HG03108 (cell line): ENCODE data around the gene GLIPR1.
"Not testable (repeated sequence)": the region's sequence is repeated elsewhere in the genome, so short reads cannot be mapped to it uniquely, and the experiment has no call there.

Source experiments
- ATAC-seq: cut with Tn5 transposase; IDR thresholded peaks from one replicate; pipeline ENCODE4 v1.9.1; 2021; ENCODE audit warnings: moderate library complexity; ENCODE audit not compliant: unreplicated experiment

Gene GLIPR1

GRCh38 chr12:75509621-75510020, 29.1 kb downstream of the GLIPR1 start:
- no peak for ATAC-seq

- ATAC-seq, result peak; percentile 97
Measured at GRCh38 chr12:75511116-75512048, 30.8 kb downstream of the GLIPR1 start, which contains the start of gene KRR1. Gene KRR1, minus strand, starts transcription at chr12:75511609. Its CDS starts 12 bp downstream, at chr12:75511597.

GRCh38 chr12:75521224-75521623, 40.7 kb downstream of the GLIPR1 start:
- not testable (repeated sequence) for ATAC-seq

GRCh38 chr12:75522124-75522523, 41.6 kb downstream of the GLIPR1 start:
- not testable (repeated sequence) for ATAC-seq

- ATAC-seq, result no peak
Measured at GRCh38 chr12:75525263-75525662, 44.7 kb downstream of the GLIPR1 start.

- ATAC-seq, result peak; percentile 94
Measured at GRCh38 chr12:75526655-75527511, 46.3 kb downstream of the GLIPR1 start.

GRCh38 chr12:75528272-75528671, 47.7 kb downstream of the GLIPR1 start:
- no peak for ATAC-seq

- ATAC-seq, result no peak
Measured at GRCh38 chr12:75528692-75529091, 48.1 kb downstream of the GLIPR1 start.

GRCh38 chr12:75529316-75529715, 48.8 kb downstream of the GLIPR1 start:
- ATAC-seq, result no peak

- no peak for ATAC-seq
Measured at GRCh38 chr12:75529826-75530225, 49.3 kb downstream of the GLIPR1 start.

- no peak for ATAC-seq
Measured at GRCh38 chr12:75533239-75533638, 52.7 kb downstream of the GLIPR1 start.

- ATAC-seq, result no peak
Measured at GRCh38 chr12:75539889-75540288, 59.3 kb downstream of the GLIPR1 start.

- no peak for ATAC-seq
Measured at GRCh38 chr12:75542942-75543341, 62.4 kb downstream of the GLIPR1 start.

GRCh38 chr12:75543529-75543928, 63.0 kb downstream of the GLIPR1 start:
- ATAC-seq, result no peak

GRCh38 chr12:75545636-75546035, 65.1 kb downstream of the GLIPR1 start:
- ATAC-seq, result no peak

GRCh38 chr12:75548879-75549278, 68.3 kb downstream of the GLIPR1 start:
- no peak for ATAC-seq

GRCh38 chr12:75549989-75550388, 69.4 kb downstream of the GLIPR1 start:
- no peak for ATAC-seq

GRCh38 chr12:75550401-75551240, 70.1 kb downstream of the GLIPR1 start:
- ATAC-seq, result no peak

GRCh38 chr12:75551477-75551876, 70.9 kb downstream of the GLIPR1 start:
- ATAC-seq, result no peak

- no peak for ATAC-seq
Measured at GRCh38 chr12:75553398-75553797, 72.8 kb downstream of the GLIPR1 start.
